Left renal cortex interstitium (tissue), 4 donors: ENCODE measurements around the gene NOTUM. TPM values are rescaled to one million over a fixed set of nuclear protein-coding genes. Genes with fewer than 3 reads are reported as not detected.
"Not testable (repeated sequence)": the region's sequence is repeated elsewhere in the genome, so short reads cannot be mapped to it uniquely, and the experiment has no call there.

Source experiments
- DNase-seq, 4 donors: peaks; one replicate each; pipeline ENCODE4 v3.0.0-alpha.2; 2013; ENCODE audit warnings: low read depth in 4 of 4, low spot score in 2 of 4, missing footprints in 1 of 4
- polyA plus RNA-seq, 4 donors: library from polyadenylated mRNA; unstranded; fragments of 120-200 nt; gene quantifications; one replicate each; pipeline ENCODE4 v1.2.1, GENCODE V29; 2013; ENCODE audit not compliant: insufficient read length in 4 of 4

Gene NOTUM
- polyA plus RNA-seq, 4 donors: 2.1 to 3.2 (median 2.8) TPM

DNA sequence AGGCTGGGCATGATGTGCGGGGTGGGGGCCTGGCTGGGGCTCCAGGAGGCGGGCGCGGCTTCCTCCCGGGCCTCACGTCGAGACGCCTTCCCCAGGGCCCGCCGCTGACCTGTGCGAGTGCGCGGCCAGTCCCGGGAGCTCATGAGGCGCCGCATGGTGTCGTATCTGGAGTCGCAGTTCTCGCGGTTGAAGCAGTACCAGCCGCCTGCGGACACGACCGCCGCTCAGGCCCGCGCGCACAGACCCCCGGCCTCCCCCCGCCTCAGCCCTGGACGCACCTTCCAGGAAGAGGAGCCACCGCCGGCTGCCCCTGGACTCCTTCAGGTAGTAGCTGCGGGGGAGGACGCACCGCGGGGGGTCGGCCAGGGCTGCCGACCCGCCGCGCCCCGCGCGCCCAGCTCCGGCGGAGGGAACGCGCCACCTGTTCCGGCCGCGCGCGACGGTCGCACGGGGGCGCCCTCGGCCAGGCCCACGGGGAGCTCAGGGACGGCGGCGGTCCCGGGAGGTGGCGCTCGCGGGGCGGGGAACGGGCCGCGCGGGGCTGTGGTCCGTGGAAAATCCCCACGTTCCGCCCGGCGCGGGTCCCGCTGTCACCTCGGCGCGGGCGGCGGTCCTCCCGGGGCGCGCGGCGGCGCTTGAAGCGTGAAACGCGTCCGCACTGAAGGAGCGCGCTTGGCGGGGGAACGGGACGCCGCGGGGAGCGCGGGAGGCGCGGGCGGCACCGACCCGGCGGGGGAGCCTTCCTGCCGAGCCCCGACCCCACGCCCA, 1.4 kb downstream of the NOTUM start:
- no peak for DNase-seq

DNA sequence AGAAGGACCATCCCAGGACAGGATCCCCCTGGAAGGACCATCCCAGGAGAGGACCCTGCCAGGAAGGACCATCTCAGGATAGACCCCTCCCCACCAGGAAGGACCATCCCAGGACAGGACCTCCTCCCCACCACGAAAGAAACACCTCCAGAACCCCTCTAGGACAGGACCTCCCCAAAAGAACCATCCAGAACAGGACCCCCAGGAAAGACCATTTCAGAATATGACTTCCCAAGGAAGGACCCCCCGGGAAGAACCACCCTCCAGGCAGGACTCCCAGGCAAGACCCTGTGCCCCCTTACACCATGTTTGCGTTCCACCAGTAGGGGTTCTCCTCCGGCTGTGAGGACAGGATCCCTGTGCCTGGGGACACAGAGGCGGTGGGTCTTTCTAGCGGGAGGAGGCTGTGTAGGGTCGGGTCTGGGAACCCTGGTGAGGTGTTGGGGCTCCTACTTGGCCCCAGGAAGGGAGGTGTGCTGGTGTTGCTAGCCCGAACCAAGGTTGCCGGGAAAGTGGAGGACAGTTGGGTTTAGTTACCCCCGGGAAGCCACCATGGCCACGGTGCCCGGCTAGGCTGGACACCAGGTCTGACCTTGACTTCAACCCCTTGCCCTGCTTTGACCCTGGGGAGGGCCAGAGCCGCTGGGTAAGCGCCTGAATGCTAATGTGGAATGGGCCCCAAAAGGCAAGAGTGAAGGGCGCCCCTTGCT, 2.2 kb downstream of the NOTUM start:
- no peak for DNase-seq

DNA sequence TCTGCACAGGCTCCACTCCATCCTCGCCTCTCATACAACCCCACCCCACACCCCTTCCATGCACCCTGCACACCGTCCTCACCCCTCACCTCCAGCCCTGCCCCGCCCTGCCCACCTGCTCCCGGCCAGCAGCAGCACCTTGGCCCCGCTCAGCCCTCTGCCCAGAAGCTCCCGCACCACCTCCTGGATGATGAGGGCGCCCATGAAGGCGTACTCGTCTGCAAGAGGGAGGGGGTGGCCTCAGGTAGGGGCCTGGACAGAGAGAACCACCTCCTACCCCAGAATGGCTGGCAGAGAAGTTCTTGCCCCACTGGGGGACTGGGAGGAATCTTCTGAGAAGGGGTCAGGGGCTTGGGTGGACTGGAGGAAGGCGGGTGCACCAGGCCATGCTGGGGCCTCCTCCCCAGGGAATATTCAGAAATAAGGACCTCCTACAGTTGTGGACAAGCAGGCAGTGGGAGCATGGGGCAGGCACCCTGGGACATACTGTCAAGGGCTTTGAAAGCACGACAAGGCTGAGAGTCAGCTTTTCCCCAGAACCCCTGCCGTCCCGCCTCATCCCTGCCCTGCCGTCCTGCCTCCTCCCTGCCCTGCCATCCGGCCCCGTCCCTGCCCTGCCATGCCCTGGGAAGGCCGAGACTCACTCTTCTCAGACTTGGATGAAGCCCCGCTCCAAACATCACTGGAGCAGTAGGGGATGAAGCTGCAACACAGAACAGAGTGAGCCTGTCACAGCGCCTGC, 3.1 kb downstream of the NOTUM start:
- no peak for DNase-seq

DNA sequence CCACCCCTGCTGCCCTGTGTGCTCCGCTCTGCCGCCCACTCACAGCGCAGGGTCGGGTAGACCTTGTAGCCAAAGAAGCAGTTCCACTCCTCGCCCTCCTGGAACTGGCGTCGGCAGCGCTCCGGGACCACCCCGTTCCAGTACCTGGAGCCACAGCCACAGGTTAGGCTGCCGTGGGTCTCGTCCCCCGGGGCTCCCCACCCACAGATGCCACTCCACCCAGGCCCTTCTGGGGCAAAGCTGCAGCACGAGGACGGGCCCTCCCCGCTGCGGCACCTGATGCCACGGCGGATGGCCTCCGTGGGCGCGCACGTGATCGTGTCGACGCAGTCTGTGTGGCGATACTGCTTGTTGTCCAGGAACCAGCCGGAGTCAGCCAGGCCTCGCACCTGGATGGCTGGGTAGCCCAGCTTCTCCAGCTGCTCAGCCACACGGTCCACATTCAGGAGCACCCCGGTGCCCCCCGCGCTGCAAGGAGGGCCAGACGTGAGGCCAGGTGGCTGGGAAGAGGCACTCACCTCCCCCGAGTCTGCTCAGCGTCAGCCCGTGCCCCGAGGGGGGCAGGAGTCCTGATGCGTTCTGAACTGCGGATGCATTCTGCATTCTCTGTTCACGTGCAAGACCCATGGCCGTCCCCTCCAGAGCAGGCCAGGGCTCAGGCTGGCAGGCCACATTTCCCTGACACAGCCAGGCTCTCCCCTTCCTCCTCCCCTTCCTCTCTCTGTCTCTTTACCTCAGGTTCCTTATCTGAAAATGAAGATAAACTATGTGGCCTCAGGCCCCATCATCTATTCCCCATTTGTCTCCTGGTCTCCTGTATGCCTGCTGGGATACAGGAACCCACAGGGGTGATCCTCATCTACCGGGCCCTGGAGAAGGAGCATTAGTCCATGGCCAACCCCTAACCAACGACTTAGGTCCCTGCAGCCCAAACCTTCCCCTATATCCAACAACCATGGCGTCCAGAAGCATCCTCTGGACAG, 4.1 kb downstream of the NOTUM start:
- no peak for DNase-seq

DNA sequence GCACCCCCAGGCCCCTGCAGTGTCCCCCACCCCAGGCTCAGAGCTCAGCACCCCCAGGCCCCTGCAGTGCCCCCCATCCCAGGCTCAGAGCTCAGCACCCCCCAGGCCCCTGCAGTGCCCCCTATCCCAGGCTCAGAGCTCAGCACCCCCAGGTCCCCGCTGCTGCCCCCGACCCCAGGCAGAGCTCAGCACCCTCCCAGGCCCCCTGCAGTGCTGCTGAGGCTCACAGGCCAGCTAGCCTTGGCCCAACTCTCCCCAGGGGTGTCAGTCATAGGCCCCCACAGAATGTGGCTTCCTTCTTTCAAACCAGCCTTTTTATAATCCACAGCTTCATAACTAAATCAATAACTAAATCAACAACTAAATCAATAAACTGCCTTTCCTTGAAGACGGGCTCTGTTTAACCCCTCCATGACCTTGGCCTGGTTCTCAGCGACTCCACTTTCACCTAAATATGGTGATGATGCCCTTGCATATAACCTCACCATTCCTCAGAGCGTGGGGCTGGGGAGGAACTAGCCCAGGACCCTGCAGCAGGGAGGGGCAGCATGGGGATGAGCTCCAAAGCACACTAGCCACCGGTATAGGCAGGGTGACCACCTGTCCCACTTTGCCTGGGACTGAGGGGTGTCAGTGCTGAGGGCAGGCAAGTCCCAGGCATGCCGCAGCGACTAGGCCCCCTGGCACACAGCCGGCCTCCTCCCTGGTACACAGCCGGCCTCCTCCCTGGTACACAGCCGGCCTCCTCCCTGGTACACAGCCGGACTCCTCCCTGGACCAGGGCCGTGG, 5.0 kb downstream of the NOTUM start:
- no peak for DNase-seq

DNA sequence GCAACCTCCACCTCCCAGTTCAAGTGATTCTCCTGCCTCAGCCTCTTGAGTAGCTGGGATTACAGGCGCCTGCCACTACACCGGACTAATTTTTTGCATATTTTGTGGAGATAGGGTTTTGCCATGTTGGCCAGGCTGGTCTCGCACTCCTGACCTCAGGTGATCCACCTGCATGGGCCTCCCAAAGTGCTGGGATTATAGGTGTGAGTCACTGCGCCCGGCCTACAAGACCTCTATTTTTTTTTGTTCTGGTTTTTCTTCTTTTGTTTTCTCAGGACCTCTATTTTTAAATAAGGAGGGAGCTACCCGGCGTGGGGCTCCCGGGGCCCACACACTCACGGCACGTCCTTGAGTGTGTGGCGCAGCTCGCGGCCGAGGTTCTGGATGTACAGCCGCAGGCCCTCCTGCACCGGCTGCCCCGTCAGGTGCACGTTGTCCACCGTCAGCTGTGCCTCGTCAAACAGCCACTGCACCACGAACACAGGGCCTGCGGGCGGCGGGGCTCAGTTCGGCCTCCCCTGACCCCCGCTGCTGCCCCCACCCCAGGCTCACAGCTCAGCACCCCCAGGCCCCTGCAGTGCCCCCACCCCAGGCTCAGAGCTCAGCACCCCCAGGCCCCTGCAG, 5.8 kb downstream of the NOTUM start:
- DNase-seq: no peak

DNA sequence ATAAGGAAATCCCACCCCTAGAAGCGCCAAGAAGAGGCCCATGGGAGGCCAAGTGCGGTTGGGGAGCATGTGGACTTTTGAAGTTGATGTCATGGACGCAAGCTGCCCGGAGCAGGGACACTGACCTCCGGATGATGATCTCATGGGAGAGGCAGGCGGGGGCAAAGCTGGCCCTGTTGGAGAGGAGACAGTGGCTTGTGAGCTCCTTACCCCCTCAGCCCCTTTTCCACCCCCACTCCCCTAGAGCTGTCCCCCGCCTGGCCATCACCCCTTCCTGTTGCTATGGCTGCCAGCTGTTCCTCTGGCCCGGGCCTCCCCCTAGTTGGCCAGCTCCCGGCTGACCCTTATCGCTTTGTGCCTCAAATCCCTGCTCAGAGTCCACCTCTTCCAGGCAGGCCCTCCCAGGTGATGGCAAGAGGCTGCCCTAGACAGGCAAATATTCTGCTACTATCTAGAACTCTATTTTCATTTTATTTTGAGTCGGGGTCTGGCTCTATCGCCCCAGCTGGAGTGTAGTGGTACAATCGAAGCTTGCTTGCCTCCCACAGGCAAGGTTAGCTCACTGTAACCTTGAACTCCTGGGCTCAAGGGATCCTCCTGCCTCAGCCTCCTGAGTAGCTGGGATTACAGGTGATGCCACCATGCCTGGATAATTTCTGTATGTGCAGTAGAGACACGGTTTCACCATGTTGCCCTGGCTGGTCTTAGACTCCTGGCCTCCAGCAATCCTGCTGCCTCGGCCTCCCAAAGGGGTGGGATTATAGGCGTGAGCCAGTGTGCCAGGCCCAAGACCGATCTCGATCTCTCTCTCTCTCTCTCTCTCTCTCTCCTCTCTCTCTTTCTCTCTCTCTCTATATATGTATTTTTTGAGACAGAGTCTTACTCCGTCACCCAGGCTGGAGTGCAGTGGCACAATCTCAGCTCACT, 6.6 kb downstream of the NOTUM start:
- DNase-seq: no peak

DNA sequence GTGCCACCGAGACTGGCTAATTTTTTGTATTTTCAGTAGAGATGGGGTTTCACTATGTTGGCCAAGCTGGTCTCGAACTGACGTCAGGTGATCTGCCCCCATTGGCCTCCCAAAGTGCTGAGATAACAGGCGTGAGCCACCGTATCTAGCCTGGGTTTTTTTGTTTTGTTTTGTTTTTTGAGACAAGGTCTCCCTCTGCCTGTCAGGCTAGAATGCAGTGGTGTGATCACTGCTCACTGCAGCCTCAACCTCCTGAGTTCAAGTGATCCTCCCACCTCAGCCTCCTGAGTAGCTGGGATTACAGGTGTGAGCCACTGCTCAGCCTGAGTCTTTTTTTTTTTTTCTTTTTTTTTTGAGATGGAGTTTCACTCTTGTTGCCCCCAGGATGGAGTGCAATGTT, 7.5 kb downstream of the NOTUM start:
- not testable (repeated sequence) for DNase-seq

DNA sequence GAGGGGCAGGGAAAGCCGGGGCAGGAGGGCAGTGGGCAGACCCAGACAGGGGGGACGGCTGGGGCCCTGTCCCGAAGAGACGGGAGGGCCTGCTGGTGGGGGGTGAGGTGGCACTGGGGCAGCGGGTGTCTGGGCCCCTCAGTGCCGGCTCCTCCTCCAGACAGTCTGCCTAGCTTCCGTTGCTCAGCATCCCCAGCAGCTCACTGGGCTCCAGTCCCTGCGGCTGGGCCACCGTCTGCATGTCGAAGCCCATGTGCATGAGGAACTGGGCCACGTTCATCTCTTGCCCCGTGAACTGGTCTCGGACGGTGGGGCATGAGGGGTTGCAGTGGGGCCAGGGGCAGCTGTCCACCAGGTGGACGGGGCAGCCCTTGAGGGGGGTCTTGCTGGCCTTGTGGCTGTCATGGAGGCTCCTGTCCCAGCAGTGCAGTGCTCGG, 8.2 kb downstream of the NOTUM start:
- DNase-seq: no peak

DNA sequence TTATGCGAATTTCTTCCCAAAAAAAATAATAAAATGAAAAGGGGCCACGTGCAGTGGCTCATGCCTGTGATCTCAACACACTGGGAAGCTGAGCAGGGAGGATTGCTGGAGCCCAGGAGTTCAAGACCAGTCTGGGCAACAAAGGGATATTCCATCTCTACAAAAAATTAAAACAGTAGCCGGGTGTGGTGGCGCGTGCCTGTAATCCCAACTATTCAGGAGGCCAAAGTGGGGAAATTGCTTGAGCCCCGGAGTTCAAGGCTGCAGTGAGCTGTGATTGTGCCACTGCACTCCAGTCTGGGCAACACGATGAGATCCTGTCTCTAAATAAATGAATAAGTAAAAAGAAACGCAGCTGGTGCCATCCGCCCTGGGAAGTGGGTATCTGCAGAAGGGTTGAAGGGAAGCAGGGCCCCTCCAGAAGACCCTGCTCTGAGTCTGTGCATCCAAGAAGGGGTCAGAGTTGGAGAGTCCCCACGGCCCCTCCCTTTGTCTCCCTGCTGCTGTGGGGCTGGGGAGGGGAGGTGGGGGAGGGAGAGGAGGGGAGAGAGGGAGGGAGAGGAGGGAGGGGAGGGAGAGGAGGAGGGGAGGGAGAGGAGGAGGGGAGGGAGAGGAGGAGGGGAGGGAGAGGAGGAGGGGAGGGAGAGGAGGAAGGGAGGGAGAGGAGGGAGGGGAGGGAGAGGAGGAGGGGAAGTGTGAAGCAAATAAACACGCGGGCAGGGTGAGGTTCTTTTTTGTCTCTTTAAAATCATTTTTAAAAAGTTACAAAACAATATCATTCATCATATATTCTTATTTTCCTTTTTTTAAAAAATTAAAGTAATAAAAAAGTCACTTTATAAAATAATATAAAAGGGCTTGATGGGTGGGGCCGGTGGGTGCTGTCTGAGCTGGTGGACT, 9.0 kb downstream of the NOTUM start:
- DNase-seq: no peak

DNA sequence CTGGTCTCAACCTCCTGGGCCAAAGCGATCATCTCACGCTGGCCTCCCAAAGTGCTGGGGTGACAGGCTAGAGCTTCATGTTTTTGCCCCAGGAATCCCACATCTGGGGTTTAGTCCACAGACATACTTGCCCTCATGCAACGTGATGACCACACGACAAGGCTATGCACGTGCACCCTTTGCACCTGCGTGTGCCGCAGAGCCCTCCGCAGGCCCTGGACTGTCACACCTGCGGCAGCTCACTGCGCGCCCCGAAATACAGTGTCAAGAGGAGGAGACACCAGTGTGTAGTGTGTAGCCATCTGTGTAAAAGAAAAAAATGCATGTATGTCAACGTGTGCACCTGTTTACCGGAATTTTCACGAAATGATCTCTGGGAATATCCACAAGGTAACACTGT, 10.5 kb downstream of the NOTUM start:
- DNase-seq: no peak

DNA sequence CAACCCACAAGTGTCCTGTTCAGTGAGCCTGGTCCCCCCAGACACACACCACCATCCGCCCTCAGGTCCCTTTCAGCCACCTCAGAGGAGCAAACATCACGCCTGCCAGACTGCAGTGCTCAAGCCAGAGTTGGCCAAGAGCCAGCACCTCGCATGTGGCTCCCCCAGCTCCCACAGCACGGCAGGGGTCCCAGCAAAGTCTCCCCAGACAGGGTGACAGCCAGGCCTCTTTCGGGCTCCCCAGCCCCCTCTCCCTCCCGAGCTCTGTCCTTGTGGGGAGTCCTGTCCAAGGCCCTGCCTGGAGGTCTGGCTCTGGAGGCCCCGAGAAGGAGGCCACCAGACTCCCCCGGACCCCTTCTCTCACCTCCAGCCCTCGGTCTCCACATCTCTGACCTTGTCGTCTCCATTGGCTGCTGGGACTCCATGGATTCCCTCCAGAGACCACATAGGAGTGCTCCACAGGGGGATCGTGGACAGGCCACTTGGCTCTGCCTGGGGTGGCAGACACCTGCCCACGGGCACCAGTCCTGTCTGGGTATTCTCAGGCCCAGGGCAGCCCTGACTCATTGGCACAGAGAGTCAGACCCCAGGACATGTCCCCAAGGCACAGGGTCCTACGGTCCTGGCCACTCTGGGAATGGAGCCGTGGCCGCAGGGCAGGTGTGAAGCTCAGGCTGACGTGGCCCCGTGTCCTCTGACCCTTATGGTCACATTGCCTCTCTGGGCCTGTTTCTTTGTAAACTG, 12.2 kb downstream of the NOTUM start:
- no peak for DNase-seq

DNA sequence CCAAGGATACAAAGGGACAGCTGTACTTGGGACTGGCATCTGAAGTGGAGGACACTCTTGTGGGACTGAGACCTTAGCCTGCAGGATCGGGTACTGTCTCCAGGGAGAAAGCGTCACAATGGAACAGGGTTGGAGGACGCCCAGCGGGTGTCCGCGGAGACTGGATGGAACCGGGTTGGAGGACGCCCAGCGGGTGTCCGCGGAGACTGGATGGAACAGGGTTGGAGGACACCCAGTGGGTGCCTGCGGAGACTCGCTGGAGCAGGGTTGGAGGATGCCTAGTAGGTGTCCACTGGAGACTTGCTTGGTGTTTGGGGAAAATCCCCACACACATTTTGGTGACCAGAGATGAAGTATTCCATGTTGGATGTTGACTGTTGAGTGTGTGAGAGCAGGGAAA, 13.8 kb downstream of the NOTUM start, which contains the start of gene MYADML2:
MYADML2 (minus strand) TSS at position 45 of the 400 bp plus-strand sequence. CDS start 5,492 bp downstream, outside the sequence.
- DNase-seq: no peak

DNA sequence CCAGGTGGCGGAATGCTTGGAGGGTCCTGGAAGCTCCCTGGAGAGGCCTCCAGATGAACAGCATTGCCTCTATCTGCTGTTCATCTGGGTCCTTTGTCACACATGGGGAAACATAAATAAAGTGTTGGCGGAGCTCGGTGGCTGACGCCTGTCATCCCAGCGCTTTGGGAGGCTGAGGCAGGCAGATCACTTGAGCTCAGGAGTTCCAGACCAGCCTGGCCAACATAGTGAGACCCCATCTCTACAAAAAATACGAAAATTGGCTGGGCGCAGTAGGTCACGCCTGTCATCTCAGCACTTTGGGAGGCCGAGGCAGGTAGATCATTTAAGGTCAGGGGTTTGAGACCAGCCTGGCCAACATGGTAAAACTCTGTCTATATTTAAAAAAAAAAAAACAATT, 16.1 kb downstream of the NOTUM start:
- no peak for DNase-seq

DNA sequence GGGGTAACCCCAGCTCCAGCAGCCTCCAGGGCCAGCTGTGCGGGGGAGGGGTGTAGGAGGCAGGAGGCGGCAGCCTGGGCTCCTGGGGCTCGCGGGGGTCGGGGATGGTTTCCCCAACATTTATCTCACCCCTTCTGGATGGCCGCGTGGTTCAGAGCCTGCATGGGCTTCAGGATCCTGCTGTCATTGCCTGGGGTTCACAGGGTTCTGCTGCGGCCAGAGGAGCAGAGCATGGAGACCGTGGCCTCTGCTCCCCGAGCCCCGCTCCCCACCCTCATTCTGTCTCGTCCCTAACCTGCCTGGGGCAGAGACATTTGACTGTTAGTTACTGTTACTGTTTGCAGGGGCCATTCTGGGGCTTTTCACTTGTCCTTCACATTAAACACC, 18.8 kb downstream of the NOTUM start:
- DNase-seq: no peak

DNA sequence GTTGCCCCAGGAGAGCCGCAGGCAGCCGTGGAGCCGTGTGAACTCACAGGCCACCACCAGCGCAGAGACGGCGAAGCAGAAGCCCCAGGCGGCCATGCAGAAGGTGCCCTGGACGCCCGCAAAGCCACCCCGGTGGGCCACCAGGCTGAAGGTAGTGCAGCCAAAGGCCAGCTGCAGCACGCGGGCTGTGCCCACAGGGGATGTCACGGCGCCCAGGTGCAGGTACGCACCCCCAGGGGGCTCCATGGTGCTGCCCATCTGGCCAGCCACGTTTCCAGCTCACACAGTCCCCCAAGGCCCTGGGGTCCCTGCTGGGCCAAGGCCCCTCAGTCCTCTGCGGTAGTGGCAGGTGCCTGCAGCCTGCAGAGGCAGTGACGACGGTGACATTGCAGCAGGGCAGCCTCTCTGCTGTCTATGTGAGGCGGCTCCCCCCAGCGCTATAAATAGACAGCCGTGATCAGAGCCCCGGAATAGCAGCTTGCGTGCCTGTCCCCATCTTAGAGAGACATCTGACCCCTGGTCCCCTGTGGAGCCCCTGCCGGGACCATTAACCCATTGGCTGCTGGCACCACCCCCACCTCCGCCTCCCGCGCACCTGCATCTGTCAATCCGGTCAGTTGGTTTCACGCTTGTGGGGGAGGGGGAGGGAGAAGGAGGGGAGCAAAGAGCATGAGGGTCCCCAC, 19.4 kb downstream of the NOTUM start:
- DNase-seq: no peak
